ENCODE data around the gene TMEM30A.
A peak's percentile ranks its signal among the peaks of the same experiment; 100 is the strongest.

The TMEM30A gene

DNA sequence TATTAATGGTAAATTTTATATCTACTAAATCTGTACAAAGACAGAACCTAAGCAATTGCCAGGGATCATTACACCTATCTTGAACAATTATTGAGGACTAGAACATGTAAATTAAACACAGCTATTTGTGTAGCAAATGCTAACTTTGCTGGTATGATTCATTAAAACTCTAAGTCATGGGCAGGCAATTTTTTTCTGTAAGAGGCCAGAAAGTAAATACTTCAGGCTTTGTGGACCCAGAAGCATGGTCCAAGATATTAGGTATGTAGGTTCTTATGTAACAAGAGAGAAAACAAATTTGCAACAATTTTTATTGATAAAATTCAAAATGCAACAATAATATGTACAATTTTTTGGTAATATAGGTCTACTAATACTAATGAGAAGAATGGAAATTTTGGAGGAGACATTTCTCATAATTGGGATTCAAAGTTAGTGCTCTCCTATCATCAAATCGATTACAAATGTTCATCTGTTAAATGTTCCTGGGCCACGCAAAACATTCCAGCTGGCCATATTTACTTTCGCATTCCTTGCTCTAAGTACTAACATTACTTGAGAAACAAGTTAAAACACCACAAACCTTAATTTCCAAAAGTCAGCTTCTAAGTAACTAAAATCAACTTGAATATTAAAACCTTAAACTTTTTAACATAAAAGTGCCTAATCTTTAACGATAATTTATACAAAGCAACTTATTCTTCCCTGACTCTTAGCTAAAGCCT lies 4.3 kb downstream of the TMEM30A start:
- DNase-seq (ENCODE audit: extremely low read depth, low read depth): no peak
- H3K4me3 ChIP-seq (replicated peaks; ENCODE audit: low read depth, low read length): peak overlapping the region; percentile 69; the same call in 1 of the 2 replicates
- TF ChIP-seq, protein P1, sequence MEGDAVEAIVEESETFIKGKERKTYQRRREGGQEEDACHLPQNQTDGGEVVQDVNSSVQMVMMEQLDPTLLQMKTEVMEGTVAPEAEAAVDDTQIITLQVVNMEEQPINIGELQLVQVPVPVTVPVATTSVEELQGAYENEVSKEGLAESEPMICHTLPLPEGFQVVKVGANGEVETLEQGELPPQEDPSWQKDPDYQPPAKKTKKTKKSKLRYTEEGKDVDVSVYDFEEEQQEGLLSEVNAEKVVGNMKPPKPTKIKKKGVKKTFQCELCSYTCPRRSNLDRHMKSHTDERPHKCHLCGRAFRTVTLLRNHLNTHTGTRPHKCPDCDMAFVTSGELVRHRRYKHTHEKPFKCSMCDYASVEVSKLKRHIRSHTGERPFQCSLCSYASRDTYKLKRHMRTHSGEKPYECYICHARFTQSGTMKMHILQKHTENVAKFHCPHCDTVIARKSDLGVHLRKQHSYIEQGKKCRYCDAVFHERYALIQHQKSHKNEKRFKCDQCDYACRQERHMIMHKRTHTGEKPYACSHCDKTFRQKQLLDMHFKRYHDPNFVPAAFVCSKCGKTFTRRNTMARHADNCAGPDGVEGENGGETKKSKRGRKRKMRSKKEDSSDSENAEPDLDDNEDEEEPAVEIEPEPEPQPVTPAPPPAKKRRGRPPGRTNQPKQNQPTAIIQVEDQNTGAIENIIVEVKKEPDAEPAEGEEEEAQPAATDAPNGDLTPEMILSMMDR (IDR thresholded peaks at IDR 0.05; ENCODE audit: low read depth, low read length, missing control alignments): no peak

DNA sequence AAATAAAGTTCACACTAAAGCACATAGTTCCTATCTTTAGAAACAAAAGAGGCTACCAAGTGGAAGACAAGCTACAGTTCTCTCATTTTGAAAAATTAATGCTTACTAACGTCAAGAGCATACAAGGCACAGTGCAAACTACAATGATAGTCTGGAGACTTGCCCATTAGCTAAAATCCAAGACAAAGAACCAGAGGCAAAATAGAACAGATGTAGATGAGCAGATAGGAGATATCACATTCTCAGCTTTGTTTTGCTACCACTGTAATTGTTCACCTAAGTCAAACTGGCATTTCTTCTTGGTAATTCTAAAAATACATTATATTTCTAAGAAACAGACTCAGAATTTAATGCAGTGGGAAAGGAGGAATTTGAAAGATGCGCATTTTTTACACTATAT lies 5.2 kb downstream of the TMEM30A start:
- no peak for DNase-seq (ENCODE audit: extremely low read depth, low read depth)
- H3K4me3 ChIP-seq (replicated peaks; ENCODE audit: low read depth, low read length): no peak overlapping the region
- TF ChIP-seq, protein P1 (IDR thresholded peaks at IDR 0.05; ENCODE audit: low read depth, low read length, missing control alignments): no peak

DNA sequence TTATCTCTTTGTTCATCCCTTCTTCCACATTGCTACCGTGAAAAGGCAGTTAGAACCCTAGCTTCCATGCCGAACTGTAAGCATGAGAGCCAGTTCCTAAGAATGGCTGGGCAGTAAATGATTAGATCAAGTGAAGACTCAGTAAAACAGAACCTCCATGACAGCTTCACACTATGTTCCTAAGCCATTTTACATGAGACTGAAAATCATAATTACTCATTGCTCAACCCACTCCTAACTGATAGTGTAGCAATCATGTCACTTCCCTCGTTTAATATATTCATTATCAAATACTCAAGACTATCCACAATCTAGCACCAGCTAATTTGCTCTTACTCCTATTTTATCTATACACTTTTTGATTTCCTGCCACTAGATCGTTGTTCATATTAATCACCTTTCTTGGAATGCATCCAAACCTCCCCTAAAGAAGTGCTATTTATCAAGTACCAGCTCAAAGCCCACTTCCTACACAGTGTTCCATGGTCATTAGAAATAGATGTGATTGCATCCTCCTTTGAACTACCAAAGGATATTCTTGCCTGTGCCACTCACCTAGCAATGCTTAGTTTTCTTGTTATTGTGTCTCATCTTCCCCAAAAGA lies 6.0 kb downstream of the TMEM30A start:
- no peak overlapping the region for H3K4me3 ChIP-seq (replicated peaks; ENCODE audit: low read depth, low read length)
- no peak for DNase-seq (ENCODE audit: extremely low read depth, low read depth)
- TF ChIP-seq, protein P1 (IDR thresholded peaks at IDR 0.05; ENCODE audit: low read depth, low read length, missing control alignments): no peak

DNA sequence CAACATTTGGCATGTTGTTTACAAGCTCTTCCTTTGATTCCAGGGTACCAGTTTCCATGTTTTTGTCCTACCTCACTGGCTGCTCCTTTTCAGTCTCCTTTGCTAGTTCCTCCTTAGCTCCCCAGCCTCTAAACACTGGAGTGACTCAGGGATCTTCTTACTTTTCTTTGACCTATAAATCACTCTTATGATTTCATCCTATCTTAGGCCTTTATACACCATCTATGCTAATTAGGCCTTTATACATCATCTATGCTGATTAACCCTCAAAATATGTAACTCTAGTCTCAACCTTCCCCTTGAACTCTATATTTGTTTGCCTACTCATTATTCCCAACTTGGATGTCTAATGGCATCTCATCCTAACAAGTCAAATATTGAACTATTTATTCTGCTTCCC lies 9.5 kb downstream of the TMEM30A start:
- H3K4me3 ChIP-seq (replicated peaks; ENCODE audit: low read depth, low read length): no peak overlapping the region
- peak; percentile 60 for DNase-seq (ENCODE audit: extremely low read depth, low read depth)
- TF ChIP-seq, protein P1 (IDR thresholded peaks at IDR 0.05; ENCODE audit: low read depth, low read length, missing control alignments): no peak

DNA sequence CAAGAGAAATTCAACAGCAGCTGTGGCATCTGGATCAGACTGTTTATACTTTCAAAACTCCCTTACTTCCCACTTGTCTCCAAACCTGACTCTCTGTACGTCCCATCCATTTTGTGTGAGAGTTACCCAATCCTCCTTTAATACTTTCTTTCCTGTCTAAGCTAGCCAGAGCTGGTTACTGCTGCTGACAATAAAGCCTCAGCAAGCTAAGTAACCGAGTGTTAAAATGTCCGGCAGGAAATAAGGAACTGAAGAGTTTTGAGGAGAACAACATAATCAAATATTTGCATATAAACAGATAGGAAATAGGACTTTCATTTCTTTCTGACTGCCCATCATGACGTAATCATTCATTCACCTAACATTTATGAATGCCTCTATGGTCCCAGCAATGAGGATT lies 11.6 kb downstream of the TMEM30A start:
- TF ChIP-seq, protein P1 (IDR thresholded peaks at IDR 0.05; ENCODE audit: low read depth, low read length, missing control alignments): no peak
- H3K4me3 ChIP-seq (replicated peaks; ENCODE audit: low read depth, low read length): no peak overlapping the region
- no peak for DNase-seq (ENCODE audit: extremely low read depth, low read depth)

DNA sequence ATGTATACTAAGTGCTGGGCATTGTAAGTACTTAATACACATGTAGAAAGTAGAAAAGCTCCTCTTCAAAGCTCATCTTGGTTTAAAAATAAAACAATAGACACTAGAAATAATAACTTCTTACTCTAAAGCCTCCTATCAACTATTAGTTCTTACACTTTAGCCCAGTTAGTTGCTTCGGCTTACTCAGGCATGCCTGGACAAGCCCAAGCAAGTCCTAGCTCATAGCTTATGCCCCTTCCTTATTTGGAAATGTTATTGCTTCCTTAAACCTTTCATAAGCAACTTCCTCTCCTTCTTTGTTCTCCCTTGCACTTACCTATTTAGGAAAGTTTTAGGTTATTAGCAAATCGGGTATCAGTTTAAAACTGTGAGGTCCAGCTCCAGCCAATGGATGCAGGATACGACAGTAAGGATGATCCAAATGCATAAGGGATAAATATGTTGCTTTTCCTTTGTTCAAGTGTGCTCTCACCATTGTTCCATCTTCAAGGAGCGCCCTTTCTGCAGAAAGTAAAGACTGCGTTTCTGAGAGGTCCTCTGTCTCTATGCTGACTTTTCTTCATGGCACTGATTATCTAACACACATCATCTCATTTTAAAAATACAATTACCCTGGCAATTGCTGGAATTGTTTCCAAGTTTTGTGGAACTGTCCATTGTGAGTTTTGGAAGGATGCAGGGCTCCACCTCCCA lies 12.3 kb downstream of the TMEM30A start:
- TF ChIP-seq, protein P1 (IDR thresholded peaks at IDR 0.05; ENCODE audit: low read depth, low read length, missing control alignments): no peak
- DNase-seq (ENCODE audit: extremely low read depth, low read depth): no peak
- H3K4me3 ChIP-seq (replicated peaks; ENCODE audit: low read depth, low read length): no peak overlapping the region
